HG03439 (cell line): ENCODE data around the gene SYNRG.

Experiments
- ATAC-seq: cut with Tn5 transposase; IDR thresholded peaks from one replicate; pipeline ENCODE4 v1.9.1; 2021; ENCODE audit warnings: mild to moderate bottlenecking, moderate library complexity; ENCODE audit not compliant: unreplicated experiment

SYNRG gene

GRCh38 chr17:37476431-37477120 is 132.6 kb downstream of the SYNRG start:
- no peak for ATAC-seq

GRCh38 chr17:37475731-37476420 is 133.3 kb downstream of the SYNRG start:
- ATAC-seq, result no peak

- no peak for ATAC-seq
Measured at GRCh38 chr17:37470181-37470580, 139.0 kb downstream of the SYNRG start.

GRCh38 chr17:37466471-37466870 is 142.7 kb downstream of the SYNRG start:
- ATAC-seq, result no peak

GRCh38 chr17:37465069-37465616 is 144.1 kb downstream of the SYNRG start:
- no peak for ATAC-seq
